OCI-LY1 (cell line): ENCODE results near the gene RBM44.

Source experiments
- EZH2 ChIP-seq: fragments of 200-600 bp; sonication (generic), shearing (Covaris generic); IDR thresholded peaks from 2 replicates; pipeline ENCODE4 v1.8.0; 2017; ENCODE audit warnings: borderline replicate concordance, mixed run types, mild to moderate bottlenecking, antibody characterized with exemption, low read length, moderate library complexity, mixed read lengths
- TF ChIP-seq, protein P1 (sequence below): fragments of 200-600 bp; sonication (generic), shearing (Covaris generic); IDR thresholded peaks from 2 replicates; pipeline ENCODE4 v1.5.1; 2017; ENCODE audit warnings: mild to moderate bottlenecking, antibody characterized with exemption, low read length, moderate library complexity, mixed read lengths

DNA sequence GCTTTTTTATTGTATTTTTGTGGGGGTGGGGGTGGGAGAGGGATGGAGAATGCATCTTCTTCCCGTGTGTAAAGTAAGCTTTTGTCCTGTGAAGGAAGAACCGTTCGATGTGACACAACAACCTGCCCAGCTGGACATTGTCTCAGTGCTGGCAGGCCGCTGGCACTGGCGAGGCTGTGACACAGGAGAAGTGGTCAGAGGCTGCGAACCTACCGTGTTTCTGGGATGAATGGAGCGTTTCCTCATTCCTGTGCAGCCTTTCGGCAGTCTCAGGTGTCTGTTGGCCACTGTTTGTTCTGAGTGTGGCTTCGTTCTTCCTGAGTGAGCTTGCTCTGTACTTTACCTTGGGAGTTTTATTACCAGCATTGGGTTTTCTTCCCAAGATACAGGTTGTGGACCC, 68.9 kb downstream of the RBM44 start:
- TF ChIP-seq, protein P1, sequence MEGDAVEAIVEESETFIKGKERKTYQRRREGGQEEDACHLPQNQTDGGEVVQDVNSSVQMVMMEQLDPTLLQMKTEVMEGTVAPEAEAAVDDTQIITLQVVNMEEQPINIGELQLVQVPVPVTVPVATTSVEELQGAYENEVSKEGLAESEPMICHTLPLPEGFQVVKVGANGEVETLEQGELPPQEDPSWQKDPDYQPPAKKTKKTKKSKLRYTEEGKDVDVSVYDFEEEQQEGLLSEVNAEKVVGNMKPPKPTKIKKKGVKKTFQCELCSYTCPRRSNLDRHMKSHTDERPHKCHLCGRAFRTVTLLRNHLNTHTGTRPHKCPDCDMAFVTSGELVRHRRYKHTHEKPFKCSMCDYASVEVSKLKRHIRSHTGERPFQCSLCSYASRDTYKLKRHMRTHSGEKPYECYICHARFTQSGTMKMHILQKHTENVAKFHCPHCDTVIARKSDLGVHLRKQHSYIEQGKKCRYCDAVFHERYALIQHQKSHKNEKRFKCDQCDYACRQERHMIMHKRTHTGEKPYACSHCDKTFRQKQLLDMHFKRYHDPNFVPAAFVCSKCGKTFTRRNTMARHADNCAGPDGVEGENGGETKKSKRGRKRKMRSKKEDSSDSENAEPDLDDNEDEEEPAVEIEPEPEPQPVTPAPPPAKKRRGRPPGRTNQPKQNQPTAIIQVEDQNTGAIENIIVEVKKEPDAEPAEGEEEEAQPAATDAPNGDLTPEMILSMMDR, result no peak
- no peak for TF ChIP-seq EZH2
